Measurements from ENCODE around the gene HIGD2B. TPM values are rescaled to one million over a fixed set of nuclear protein-coding genes. Genes with fewer than 3 reads are reported as not detected.
"Not testable (repeated sequence)": the region's sequence is repeated elsewhere in the genome, so short reads cannot be mapped to it uniquely, and the experiment has no call there.

The HIGD2B gene
- total RNA-seq, 2 donors from 2014 or later, result not detected

GRCh38 chr15:72639759-72640483 lies 46.1 kb downstream of the HIGD2B start:
- WGBS, 2 experiments (ENCODE audit: insufficient coverage in 1 of 2, insufficient read length in 1 of 2), result no CpG with 5 or more reads among the region's 26 CpGs
- H3K27ac ChIP-seq (ENCODE audit: low read depth, low read length); DNase-seq; H3K9me3 Mint-ChIP-seq; H3K27me3 ChIP-seq (ENCODE audit: control insufficient read depth, insufficient read depth, low read length, poor library complexity, severe bottlenecking); H3K36me3 ChIP-seq (ENCODE audit: control insufficient read depth, insufficient read depth, low read length); H3K27ac Mint-ChIP-seq; H3K27me3 Mint-ChIP-seq (ENCODE audit: insufficient read depth); H3K4me1 ChIP-seq (ENCODE audit: control insufficient read depth, insufficient read depth, low read length); H3K4me3 Mint-ChIP-seq; H3K4me3 ChIP-seq (ENCODE audit: low read length); H3K9me3 ChIP-seq (ENCODE audit: control insufficient read depth, low read length); H3K4me1 Mint-ChIP-seq; H3K9ac ChIP-seq (ENCODE audit: extremely low read depth, low read length, poor library complexity, severe bottlenecking); H3K36me3 Mint-ChIP-seq (ENCODE audit: low read depth): not testable (repeated sequence)

DNA sequence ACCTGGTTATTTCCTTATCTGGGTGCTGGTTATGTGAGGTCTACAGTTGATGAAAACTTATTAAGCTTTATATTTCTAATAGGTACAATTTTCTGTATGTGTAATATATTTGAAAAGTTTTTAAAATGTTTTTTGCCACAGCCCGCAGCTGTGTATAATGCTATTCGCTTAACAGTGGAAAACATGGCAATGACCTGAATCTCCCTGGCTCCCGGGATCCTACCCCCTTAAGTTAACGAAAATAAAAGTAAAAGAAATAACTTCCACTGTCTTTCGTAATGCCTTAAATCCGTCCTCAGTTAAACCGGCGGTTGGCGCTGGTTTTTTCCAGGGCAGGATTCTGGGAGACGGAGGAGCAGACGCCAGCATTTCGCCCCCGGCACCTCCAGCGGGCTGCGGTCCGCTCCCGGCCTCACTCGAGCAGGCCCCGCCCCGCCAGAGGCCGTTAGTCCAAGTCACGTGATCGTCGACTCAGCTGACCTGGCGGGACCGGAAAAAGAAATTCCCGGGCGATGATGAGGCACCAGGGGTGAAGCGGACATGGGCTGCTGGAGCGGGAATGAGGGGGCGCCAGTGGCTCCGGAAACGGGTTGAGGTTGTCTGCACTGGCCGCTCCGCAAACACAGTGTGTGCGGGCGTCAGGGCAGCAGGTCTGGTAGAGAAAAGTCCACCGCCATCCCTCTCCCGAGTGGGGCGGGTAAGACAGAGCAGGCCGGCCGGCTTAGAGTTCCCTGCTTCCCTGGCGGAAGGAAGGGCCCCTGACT lies 49.3 kb downstream of the HIGD2B start:
- H3K9me3 ChIP-seq (ENCODE audit: control insufficient read depth, low read length); H3K9ac ChIP-seq (ENCODE audit: extremely low read depth, low read length, poor library complexity, severe bottlenecking); H3K9me3 Mint-ChIP-seq; H3K4me1 ChIP-seq (ENCODE audit: control insufficient read depth, insufficient read depth, low read length); H3K27ac Mint-ChIP-seq; H3K4me1 Mint-ChIP-seq; H3K36me3 Mint-ChIP-seq (ENCODE audit: low read depth); H3K4me3 ChIP-seq (ENCODE audit: low read length); H3K27me3 ChIP-seq (ENCODE audit: control insufficient read depth, insufficient read depth, low read length, poor library complexity, severe bottlenecking); H3K27me3 Mint-ChIP-seq (ENCODE audit: insufficient read depth); H3K27ac ChIP-seq (ENCODE audit: low read depth, low read length); H3K36me3 ChIP-seq (ENCODE audit: control insufficient read depth, insufficient read depth, low read length); H3K4me3 Mint-ChIP-seq: not testable (repeated sequence)
- WGBS, 2 experiments (ENCODE audit: insufficient coverage in 1 of 2, insufficient read length in 1 of 2), result 26% methylated on average over 4 of the region's 43 CpGs; no CpG with 5 or more reads in 1 of the 2 experiments
- peak; percentile 86 for DNase-seq

DNA sequence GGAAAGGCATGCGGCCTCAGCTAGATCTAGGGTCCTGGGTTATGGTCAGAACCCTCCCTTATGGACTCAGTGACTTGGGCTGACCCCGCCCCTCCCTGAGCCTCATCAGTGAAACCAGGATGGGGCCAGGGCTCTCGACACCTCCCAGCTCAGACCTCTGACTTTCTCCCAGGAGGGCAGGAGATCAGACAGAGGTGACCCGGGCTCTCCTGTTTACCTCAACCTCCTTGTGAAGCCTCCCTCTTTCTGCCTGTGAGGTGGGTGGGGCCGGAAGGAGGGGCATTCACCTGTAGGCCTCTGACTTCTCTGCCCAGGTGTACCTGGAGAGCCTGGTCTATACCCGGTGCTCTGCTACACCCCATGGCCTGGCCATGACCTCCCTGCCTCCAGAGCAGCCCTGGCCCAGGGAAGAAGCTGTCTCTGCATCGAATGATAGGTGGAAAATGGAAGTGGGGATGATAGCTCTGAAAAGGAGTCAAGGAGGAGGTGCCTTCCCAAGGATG lies 56.9 kb downstream of the HIGD2B start:
- H3K27ac Mint-ChIP-seq, result peak overlapping the region; percentile 40

GRCh38 chr15:72628249-72629067 lies 57.5 kb downstream of the HIGD2B start:
- not testable (repeated sequence) for H3K27me3 Mint-ChIP-seq (ENCODE audit: insufficient read depth); H3K27me3 ChIP-seq (ENCODE audit: control insufficient read depth, insufficient read depth, low read length, poor library complexity, severe bottlenecking); H3K36me3 ChIP-seq (ENCODE audit: control insufficient read depth, insufficient read depth, low read length); H3K27ac ChIP-seq (ENCODE audit: low read depth, low read length); H3K4me3 ChIP-seq (ENCODE audit: low read length); H3K4me1 ChIP-seq (ENCODE audit: control insufficient read depth, insufficient read depth, low read length); H3K4me3 Mint-ChIP-seq; H3K9me3 Mint-ChIP-seq; H3K27ac Mint-ChIP-seq; H3K36me3 Mint-ChIP-seq (ENCODE audit: low read depth); H3K9me3 ChIP-seq (ENCODE audit: control insufficient read depth, low read length); H3K9ac ChIP-seq (ENCODE audit: extremely low read depth, low read length, poor library complexity, severe bottlenecking); H3K4me1 Mint-ChIP-seq
- peak; percentile 86 for DNase-seq
- TF ChIP-seq CTCF (conservative IDR thresholded peaks at IDR 0.05), result peak; percentile 69
- WGBS, 2 experiments (ENCODE audit: insufficient coverage in 1 of 2, insufficient read length in 1 of 2), result 86 to 93% methylated on average over 2 to 10 of the region's 11 CpGs

More for the DNA sequence above, 56.9 kb downstream of the HIGD2B start:
- not testable (repeated sequence) for H3K9ac ChIP-seq (ENCODE audit: extremely low read depth, low read length, poor library complexity, severe bottlenecking); H3K27ac ChIP-seq (ENCODE audit: low read depth, low read length); DNase-seq; H3K4me3 Mint-ChIP-seq; H3K9me3 Mint-ChIP-seq; H3K27me3 ChIP-seq (ENCODE audit: control insufficient read depth, insufficient read depth, low read length, poor library complexity, severe bottlenecking); H3K4me3 ChIP-seq (ENCODE audit: low read length); H3K4me1 ChIP-seq (ENCODE audit: control insufficient read depth, insufficient read depth, low read length); H3K27me3 Mint-ChIP-seq (ENCODE audit: insufficient read depth); H3K36me3 Mint-ChIP-seq (ENCODE audit: low read depth); H3K36me3 ChIP-seq (ENCODE audit: control insufficient read depth, insufficient read depth, low read length); H3K9me3 ChIP-seq (ENCODE audit: control insufficient read depth, low read length); H3K4me1 Mint-ChIP-seq
- WGBS, 2 experiments (ENCODE audit: insufficient coverage in 1 of 2, insufficient read length in 1 of 2), result 86 to 100% methylated on average over 4 to 7 of the region's 7 CpGs

DNA sequence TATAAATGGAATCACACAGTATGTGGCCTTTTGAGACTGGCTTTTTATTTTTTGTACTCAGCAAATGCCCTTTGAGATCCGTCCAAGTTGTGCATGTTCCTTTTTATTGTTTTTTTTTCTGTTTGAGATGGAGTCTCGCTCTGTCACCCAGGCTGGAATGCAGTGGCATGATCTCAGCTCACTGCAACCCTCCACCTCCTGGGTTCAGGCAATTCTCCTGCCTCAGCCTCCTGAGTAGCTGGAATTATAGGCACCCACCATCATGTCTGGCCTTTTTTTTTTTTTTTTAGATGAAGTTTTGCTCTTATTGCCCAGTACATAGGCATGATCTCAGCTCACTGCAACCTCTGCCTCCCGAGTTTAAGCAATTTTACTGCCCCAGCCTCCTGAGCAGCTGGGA lies 59.8 kb downstream of the HIGD2B start:
- not testable (repeated sequence) for H3K4me3 ChIP-seq (ENCODE audit: low read length); H3K9me3 ChIP-seq (ENCODE audit: control insufficient read depth, low read length); DNase-seq; H3K4me1 Mint-ChIP-seq; H3K36me3 ChIP-seq (ENCODE audit: control insufficient read depth, insufficient read depth, low read length); H3K27ac Mint-ChIP-seq; H3K4me1 ChIP-seq (ENCODE audit: control insufficient read depth, insufficient read depth, low read length); H3K4me3 Mint-ChIP-seq; H3K27me3 ChIP-seq (ENCODE audit: control insufficient read depth, insufficient read depth, low read length, poor library complexity, severe bottlenecking); H3K27me3 Mint-ChIP-seq (ENCODE audit: insufficient read depth); H3K9me3 Mint-ChIP-seq; H3K27ac ChIP-seq (ENCODE audit: low read depth, low read length); H3K36me3 Mint-ChIP-seq (ENCODE audit: low read depth); H3K9ac ChIP-seq (ENCODE audit: extremely low read depth, low read length, poor library complexity, severe bottlenecking)
- WGBS, 2 experiments (ENCODE audit: insufficient coverage in 1 of 2, insufficient read length in 1 of 2), result 85 to 93% methylated on average over 2 to 3 of the region's 3 CpGs

Data from endodermal cell (in vitro differentiated cells).